Left ventricle myocardium inferior (tissue), 1 donor: ENCODE data around the gene C1orf159. TPM values are rescaled to one million over a fixed set of nuclear protein-coding genes. Genes with fewer than 3 reads are reported as not detected.

Experiments
- DNase-seq: peaks from one replicate; pipeline ENCODE4 v3.0.0-alpha.2; 2020
- H3K27ac ChIP-seq: fragments of 200-600 bp; replicated peaks from 2 replicates; pipeline ENCODE4 v1.8.0; 2021
- H3K27me3 ChIP-seq: fragments of 200-600 bp; 2 replicates; pipeline ENCODE4 v1.8.0; 2021; ENCODE audit warnings: low read depth
- H3K36me3 ChIP-seq: fragments of 200-600 bp; 2 replicates; pipeline ENCODE4 v1.8.0; 2021
- H3K4me1 ChIP-seq: fragments of 200-600 bp; 2 replicates; pipeline ENCODE4 v1.8.0; 2021
- H3K4me3 ChIP-seq: fragments of 200-600 bp; 2 replicates; pipeline ENCODE4 v1.8.0; 2021; ENCODE audit warnings: mild to moderate bottlenecking, moderate library complexity
- H3K9me3 ChIP-seq: fragments of 200-600 bp; replicated peaks from 2 replicates; pipeline ENCODE4 v1.8.0; 2021
- intact Hi-C: fragments of 100-400 bp; cut with micrococcal nuclease; formaldehyde crosslinking; loops from one replicate; pipeline ENCODE4 v1.11.0; 2022
- total RNA-seq: library from RNA; stranded (reverse); fragmentation: NEBNext Ultra II Directional; extraction: Animal tissue kit (Norgen Biotek cat#: 25700); gene quantifications from one replicate; pipeline ENCODE4 v1.2.1, GENCODE V29; 2021
- TF ChIP-seq, protein P1 (sequence below): fragments of 200-600 bp; IDR thresholded peaks from 2 replicates; pipeline ENCODE4 v1.8.0; 2021; ENCODE audit warnings: antibody characterized with exemption, mild to moderate bottlenecking, borderline replicate concordance
- donor health status: DM: no; HTN: yes; CAD: no; lungs with severe emphysema.

The C1orf159 gene
- total RNA-seq, 1 donor from 2014 or later = 3.8 TPM

DNA sequence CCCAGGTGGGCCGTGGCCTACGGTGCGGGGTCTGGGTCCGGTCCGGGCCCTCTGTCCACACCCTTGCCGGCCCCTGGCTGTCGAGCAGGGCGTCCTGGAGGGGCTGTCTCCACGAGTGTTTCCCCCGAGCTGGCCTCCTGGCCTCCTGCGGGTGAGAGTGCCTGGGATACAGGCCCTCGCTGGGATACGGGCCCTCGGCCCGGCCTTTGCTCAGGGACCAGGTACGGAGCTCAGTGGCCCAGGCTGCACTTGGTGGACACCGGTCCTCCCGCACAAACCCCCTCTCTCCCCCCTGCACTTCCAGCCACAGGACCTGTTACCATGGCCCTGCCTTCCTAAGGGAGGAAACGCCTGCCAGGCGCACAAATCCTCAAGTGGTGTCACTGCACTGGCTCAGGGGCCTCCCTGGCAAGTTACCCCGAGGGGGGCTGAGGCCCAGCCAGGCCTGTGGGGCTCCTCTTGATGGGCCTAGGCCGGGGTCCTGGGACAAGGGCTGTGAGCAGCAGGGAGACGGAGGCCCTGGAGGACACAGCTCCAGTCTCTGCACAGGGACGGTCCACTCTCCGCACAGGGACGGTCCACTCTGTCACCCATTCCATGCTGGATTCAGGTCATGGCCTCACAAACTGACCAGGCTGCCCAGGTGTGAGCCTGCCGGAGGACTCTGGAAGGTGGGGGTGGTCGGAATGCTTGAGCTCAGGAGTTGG lies 23.6 kb downstream of the C1orf159 start:
- H3K4me3 ChIP-seq = no peak overlapping the region
- no peaks in the 10 kb centered on the region for H3K4me1 ChIP-seq
- no peaks in the 10 kb centered on the region for H3K9me3 ChIP-seq
- H3K27ac ChIP-seq = no peak overlapping the region
- H3K36me3 ChIP-seq = no peaks in the 10 kb centered on the region
- intact Hi-C loops = no loop called here
- TF ChIP-seq, protein P1, sequence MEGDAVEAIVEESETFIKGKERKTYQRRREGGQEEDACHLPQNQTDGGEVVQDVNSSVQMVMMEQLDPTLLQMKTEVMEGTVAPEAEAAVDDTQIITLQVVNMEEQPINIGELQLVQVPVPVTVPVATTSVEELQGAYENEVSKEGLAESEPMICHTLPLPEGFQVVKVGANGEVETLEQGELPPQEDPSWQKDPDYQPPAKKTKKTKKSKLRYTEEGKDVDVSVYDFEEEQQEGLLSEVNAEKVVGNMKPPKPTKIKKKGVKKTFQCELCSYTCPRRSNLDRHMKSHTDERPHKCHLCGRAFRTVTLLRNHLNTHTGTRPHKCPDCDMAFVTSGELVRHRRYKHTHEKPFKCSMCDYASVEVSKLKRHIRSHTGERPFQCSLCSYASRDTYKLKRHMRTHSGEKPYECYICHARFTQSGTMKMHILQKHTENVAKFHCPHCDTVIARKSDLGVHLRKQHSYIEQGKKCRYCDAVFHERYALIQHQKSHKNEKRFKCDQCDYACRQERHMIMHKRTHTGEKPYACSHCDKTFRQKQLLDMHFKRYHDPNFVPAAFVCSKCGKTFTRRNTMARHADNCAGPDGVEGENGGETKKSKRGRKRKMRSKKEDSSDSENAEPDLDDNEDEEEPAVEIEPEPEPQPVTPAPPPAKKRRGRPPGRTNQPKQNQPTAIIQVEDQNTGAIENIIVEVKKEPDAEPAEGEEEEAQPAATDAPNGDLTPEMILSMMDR = no peak
- no peaks in the 10 kb centered on the region for H3K27me3 ChIP-seq
- DNase-seq = peak; percentile 11

- Histone ChIP-seq H3K27me3 (no peaks in the 10 kb centered on the region), H3K27ac (no peak overlapping the region), H3K4me3 (no peak overlapping the region), H3K9me3 (no peaks in the 10 kb centered on the region), H3K4me1 (no peaks in the 10 kb centered on the region), H3K36me3 (no peaks in the 10 kb centered on the region)
- DNase-seq = peak; percentile 9
- intact Hi-C loops = no loop called here
- TF ChIP-seq, protein P1 = no peak
These were observed 24.3 kb downstream of the C1orf159 start for GRCh38 chr1:1091344-1092148.

DNA sequence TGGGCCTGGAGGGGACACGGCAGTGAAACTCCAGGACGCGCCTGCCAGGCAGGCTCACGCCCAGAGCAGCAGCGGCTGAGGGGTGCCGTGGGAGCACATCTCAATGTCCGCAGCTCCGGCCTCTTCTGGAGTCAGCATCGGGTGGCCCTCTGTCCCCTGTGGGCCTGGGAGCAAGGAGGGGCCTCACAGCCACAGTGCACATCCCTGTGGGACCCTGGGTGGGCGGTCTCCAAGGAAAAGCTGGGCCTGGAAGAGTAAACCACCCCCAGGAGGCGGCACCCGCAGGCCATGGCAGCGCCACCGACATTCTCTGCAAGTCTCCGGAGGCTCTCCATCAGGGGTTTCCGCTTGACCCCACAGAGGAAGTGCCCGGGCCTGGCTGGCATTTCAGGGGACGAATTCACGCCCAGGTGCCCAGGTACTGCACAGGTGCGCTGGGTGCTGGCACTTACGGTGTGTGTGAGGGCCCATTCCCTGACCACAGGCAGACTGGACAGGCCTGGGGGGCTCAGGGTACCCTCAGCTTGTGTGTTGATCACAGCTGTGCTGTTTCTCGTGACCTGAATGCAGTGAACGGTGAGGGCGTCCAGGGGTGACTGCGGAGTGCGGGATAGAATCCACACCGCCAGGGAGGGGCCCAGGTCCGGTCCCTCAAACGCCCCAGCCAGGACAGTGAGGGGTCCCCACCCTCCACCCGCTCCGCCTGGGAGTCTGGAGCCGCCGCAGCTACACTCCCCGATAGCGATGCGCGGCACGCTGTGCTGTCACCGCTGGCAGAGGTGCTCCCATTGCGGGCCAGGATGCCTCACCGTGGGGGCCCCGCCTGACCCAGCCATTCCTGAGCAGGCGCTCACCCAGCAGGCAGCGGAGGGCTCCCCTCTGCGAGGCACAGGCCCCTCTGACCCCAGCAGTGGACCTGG lies 25.2 kb downstream of the C1orf159 start:
- intact Hi-C loops = no loop called here
- H3K4me3 ChIP-seq = no peak overlapping the region
- no peaks in the 10 kb centered on the region for H3K36me3 ChIP-seq
- no peak overlapping the region for H3K27ac ChIP-seq
- peak; percentile 13 for DNase-seq
- TF ChIP-seq, protein P1 = no peak
- no peaks in the 10 kb centered on the region for H3K27me3 ChIP-seq
- no peaks in the 10 kb centered on the region for H3K4me1 ChIP-seq
- H3K9me3 ChIP-seq = no peaks in the 10 kb centered on the region

DNA sequence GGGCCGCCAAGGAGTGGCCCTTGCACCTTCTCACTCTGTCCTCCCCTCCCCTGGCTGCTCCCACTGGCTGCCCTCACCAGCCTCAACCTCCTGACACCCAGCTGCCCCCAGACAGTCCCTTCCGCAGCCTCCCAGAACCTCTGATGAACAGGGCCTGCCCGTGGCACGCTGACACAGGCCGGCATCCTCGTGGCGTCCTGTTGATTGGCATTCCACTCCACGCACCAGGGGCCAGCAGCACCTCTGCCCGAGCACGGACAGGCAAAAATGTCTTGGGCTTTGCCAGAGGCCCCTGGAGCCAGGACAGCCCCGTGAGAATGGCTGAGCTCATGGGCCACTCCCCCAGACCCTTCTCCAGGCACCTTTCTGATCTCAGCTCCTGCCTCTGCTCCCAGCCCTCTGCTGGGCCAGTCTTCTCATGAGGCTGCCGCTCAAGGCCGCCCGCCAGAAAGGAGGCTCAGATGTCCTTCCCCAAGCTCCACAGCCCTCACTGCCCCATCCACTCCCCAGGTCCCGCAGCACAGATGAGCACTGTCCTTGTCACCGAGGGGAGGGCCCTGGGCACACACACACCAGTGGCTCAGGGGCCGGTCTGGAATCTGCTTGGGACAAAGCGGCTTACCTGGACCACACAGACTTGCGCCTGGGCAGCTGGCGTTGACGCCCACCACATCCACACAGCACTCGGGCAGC lies 26.0 kb downstream of the C1orf159 start:
- H3K27me3 ChIP-seq = no peaks in the 10 kb centered on the region
- DNase-seq = no peak
- TF ChIP-seq, protein P1 = no peak
- intact Hi-C loops = no loop called here
- H3K36me3 ChIP-seq = no peaks in the 10 kb centered on the region
- no peak overlapping the region for H3K4me3 ChIP-seq
- no peaks in the 10 kb centered on the region for H3K4me1 ChIP-seq
- H3K27ac ChIP-seq = no peak overlapping the region
- no peaks in the 10 kb centered on the region for H3K9me3 ChIP-seq
